A549 treated with DMSO at 1 μM for 4 hours (cell line): ENCODE results near the gene SHF. TPM values are rescaled to one million over a fixed set of nuclear protein-coding genes. Genes with fewer than 3 reads are reported as not detected.

ENCODE experiments used
- total RNA-seq: library from RNA; stranded (reverse); fragments of 200-300 nt; extraction: Qiagen RNA extraction; gene quantifications from 5 replicates; pipeline ENCODE4 v1.2.3, GENCODE V29; 2022; ENCODE audit warnings: low read depth

Gene SHF
- total RNA-seq, result 0.62 to 1.0 TPM (median 0.83 TPM) in 5 replicates

DNA sequence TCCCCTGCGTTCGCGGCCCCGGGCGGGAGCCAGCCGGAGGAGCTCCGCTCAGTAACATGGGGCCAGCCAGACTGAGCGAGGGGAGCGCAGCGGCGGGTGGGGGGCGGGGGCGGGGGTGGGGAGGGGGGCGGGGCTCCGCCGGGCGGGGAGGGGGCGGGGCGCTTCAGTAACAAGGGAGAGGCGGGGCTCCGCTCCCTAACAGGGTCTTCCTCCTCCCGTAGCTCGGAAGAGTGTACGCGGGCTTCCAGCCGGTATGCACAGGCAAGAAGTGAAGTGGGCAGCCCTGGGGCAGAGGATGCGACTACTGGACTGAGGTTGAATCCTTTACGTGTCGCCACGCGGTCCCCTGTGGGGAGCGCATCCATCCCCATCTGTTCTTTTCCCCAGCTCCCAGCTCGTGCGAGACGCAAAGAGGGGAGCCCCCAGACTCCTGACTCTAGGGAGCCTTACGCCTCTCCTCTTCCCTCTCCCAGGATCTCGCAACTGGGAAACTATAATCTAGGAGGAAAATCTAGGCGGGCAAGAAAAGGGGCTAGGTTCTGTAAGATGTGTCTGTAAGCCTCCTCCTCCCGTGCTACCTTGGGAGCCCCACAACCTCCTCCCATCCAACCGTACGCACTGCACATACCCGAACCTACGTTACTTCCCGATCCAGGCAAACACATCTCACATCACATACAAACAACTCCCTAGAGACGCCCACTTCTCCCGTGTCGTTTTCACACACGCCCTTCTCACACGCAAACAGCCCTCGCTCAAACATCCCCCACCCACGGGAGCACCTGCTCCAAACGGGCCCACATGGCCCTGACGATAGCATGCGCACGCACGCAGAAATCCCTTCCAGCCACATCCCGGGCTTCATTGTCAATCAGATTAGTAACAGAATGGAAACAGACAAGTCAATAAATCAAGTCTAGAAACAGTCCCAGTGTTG is at the start of gene SHF:
TSS of gene SHF (minus strand) at position 73 of the 937 bp plus-strand sequence. CDS start at position 58, 15 bp downstream.

DNA sequence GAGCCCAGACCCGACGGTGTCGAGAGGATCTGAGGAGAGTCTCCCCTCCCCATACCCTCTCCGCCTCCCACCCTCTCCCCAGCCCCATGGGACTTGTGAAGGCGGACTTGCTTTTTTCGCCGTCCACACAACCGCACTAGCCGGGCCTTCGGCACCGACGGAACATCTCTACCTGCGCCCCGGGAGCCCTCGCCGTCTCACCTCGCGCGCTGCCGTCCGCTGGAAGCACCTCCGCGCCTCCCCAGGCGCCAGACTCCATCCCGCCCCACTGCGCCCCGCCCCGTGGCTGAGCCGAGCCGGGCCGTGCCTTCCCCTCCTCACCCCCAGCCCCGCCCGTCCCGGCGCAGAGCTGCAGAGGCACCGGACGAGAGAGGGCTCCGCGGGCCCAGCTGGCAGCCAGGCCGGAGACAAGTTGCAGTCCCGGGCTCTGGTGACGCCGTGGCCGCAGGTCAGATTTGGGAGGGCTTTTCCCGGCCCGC is 58.1 kb downstream of the SHF start, which contains the start of the genes DUOX1 and DUOXA1:
TSS of gene DUOX1 (plus strand) at position 344 of the 479 bp plus-strand sequence. CDS start 1,973 bp downstream, outside the sequence.
TSS of gene DUOXA1 (minus strand) at position 229 of the 479 bp plus-strand sequence. CDS start 6,865 bp downstream, outside the sequence.

Other genes with a start within 250 kb of the SHF start
- not detected in 5 replicates for gene TERB2, start 231.3 kb downstream of the SHF start, total RNA-seq
- gene SORD, start 164.8 kb downstream of the SHF start, total RNA-seq, result 33.9 to 39.3 TPM (median 36.9 TPM) in 5 replicates
- gene DUOX2, start 73.8 kb downstream of the SHF start, total RNA-seq, result 0.01 to 0.09 TPM (median 0.04 TPM) in 5 replicates
- gene DUOXA2, start 73.6 kb downstream of the SHF start, total RNA-seq, result not detected in 5 replicates
- 0.08 to 0.18 TPM (median 0.17 TPM) in 5 replicates for gene DUOXA1, start 58.1 kb downstream of the SHF start, total RNA-seq
- not detected in 5 replicates for gene DUOX1, start 58.0 kb downstream of the SHF start, total RNA-seq
- gene SLC28A2, start 64.3 kb upstream of the SHF start, total RNA-seq, result not detected in 5 replicates
- 2.3 to 3.1 TPM (median 2.5 TPM) in 5 replicates for gene GATM, start 190.6 kb upstream of the SHF start, total RNA-seq